Mesendoderm (in vitro differentiated cells): Measurements from ENCODE around the gene PPP1R9B.

Source experiments
- DNase-seq: peaks from one replicate; pipeline ENCODE4 v3.0.0; 2013
- H2AK5ac ChIP-seq: 2 replicates; pipeline ENCODE4 v1.6.1; 2013; ENCODE audit warnings: low read length, inconsistent platforms
- H2BK120ac ChIP-seq: 2 replicates; pipeline ENCODE4 v1.6.1; 2013; ENCODE audit warnings: low read depth, mild to moderate bottlenecking, low read length, moderate library complexity, mixed read lengths
- H2BK15ac ChIP-seq: replicated peaks from 2 replicates; pipeline ENCODE4 v1.6.1; 2013; ENCODE audit warnings: low read depth, mild to moderate bottlenecking, moderate library complexity
- H2BK5ac ChIP-seq: 2 replicates; pipeline ENCODE4 v1.6.1; 2013; ENCODE audit warnings: low read length, inconsistent platforms
- H3K18ac ChIP-seq: 2 replicates; pipeline ENCODE4 v1.6.1; 2013; ENCODE audit warnings: mild to moderate bottlenecking, low read length, mixed read lengths
- H3K23ac ChIP-seq: one replicate; pipeline ENCODE4 v1.6.1; 2013; ENCODE audit warnings: low read length
- H3K27ac ChIP-seq: 2 replicates; pipeline ENCODE4 v1.5.1; 2013; ENCODE audit warnings: low read depth, mild to moderate bottlenecking, inconsistent platforms, low read length, moderate library complexity
- H3K27me3 ChIP-seq: 2 replicates; pipeline ENCODE4 v1.6.1; 2013; ENCODE audit warnings: low read length, control low read depth, mild to moderate bottlenecking, inconsistent platforms; ENCODE audit not compliant: insufficient read depth, poor library complexity
- H3K36me3 ChIP-seq: 2 replicates; pipeline ENCODE4 v1.6.1; 2013; ENCODE audit warnings: low read length, inconsistent platforms; ENCODE audit not compliant: control insufficient read depth, insufficient read depth
- H3K4ac ChIP-seq: one replicate; pipeline ENCODE4 v1.6.1; 2013; ENCODE audit warnings: low read depth, mild to moderate bottlenecking, low read length, moderate library complexity
- H3K4me1 ChIP-seq: 2 replicates; pipeline ENCODE4 v1.6.1; 2013; ENCODE audit warnings: low read depth, low read length, inconsistent platforms; ENCODE audit not compliant: control insufficient read depth
- H3K4me2 ChIP-seq: 2 replicates; pipeline ENCODE4 v1.6.1; 2013; ENCODE audit warnings: low read length
- H3K4me3 ChIP-seq: 2 replicates; pipeline ENCODE4 v1.5.1; 2013; ENCODE audit warnings: mild to moderate bottlenecking, low read length
- H3K56ac ChIP-seq: one replicate; pipeline ENCODE4 v1.6.1; 2013; ENCODE audit warnings: low read length
- H3K79me1 ChIP-seq: 2 replicates; pipeline ENCODE4 v1.6.1; 2013; ENCODE audit warnings: low read length, inconsistent platforms
- H3K79me2 ChIP-seq: 2 replicates; pipeline ENCODE4 v1.6.1; 2013; ENCODE audit warnings: mild to moderate bottlenecking, low read length; ENCODE audit not compliant: control insufficient read depth, insufficient read depth
- H3K9ac ChIP-seq: 2 replicates; pipeline ENCODE4 v1.6.1; 2013; ENCODE audit warnings: low read length, inconsistent platforms
- H4K5ac ChIP-seq: one replicate; pipeline ENCODE4 v1.6.1; 2013; ENCODE audit warnings: low read length
- H4K8ac ChIP-seq: one replicate; pipeline ENCODE4 v1.6.1; 2013; ENCODE audit warnings: low read depth, mild to moderate bottlenecking, control low read depth, low read length, moderate library complexity
- WGBS: extraction: QIAGEN DNeasy Blood & Tissue Kit; methylation state at CpG from one replicate; pipeline ENCODE4 v1.1.7; 2013; ENCODE audit warnings: low lambda C conversion rate, missing lambda C conversion rate; ENCODE audit not compliant: insufficient coverage; ENCODE audit errors: extremely low coverage; 5-methylcytosine and 5-hydroxymethylcytosine counted together

PPP1R9B gene

GRCh38 chr17:50103252-50103651, 47.2 kb downstream of the PPP1R9B start:
- H3K27ac ChIP-seq = no peak overlapping the region
- H3K23ac ChIP-seq = no peak overlapping the region
- H3K4me3 ChIP-seq = no peak overlapping the region
- H3K56ac ChIP-seq = no peak overlapping the region
- no CpG with 5 or more reads among the region's 2 CpGs for WGBS
- no peak overlapping the region for H2BK5ac ChIP-seq
- H2BK15ac ChIP-seq = no peak overlapping the region
- no peaks in the 10 kb centered on the region for H3K27me3 ChIP-seq
- no peak overlapping the region for H2BK120ac ChIP-seq
- no peaks in the 10 kb centered on the region for H3K79me1 ChIP-seq
- H2AK5ac ChIP-seq = no peak overlapping the region
- H3K4me2 ChIP-seq = no peak overlapping the region
- H3K4me1 ChIP-seq = peaks cover 11% of the 10 kb centered on the region
- no peaks in the 10 kb centered on the region for H3K79me2 ChIP-seq
- no peak overlapping the region for H3K18ac ChIP-seq
- DNase-seq = no peak
- no peak overlapping the region for H4K5ac ChIP-seq
- H4K8ac ChIP-seq = no peak overlapping the region
- H3K36me3 ChIP-seq = no peaks in the 10 kb centered on the region
- H3K4ac ChIP-seq = no peak overlapping the region
- no peak overlapping the region for H3K9ac ChIP-seq

DNA sequence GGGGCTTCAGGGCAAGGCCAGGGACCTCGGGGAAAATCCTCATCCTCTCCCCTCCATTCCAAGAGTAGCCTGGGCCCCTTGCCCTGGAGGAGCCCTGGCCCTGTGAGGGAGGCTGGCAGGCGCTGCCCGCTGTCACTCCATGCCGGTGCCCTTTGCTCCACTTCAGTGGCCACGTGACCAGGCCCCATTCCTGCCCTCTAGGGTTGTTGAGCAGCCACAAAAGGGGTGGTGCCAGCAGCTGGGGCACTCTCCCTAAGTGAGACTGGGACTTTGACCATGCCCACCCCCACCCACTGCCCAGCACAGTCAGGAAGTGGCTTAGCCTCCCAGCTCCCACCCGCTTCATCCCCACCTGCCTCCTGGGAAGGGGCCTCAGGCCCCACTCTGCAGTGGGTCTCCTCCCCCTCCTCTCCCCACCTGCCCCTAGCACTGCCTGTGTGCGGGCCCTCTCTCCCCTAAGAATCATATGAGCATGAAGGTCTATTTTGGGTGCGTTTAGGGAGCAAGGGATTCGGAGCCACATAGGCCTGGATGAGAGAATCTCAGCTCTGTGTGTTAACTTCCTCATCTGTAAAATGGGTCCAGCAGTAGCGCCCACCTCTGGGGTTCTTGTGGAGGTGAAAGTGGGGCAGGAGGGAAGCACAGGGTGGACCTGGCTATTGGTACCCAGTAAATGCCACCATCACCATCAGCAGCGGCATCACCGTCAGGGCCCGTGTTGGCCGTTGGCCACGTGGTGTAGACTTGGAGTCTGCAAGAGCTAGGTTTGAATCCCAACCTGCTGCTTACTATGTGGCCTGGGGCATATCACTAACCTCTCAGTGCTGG, 48.1 kb downstream of the PPP1R9B start:
- no peak for DNase-seq
- Histone ChIP-seq H3K79me2 (no peaks in the 10 kb centered on the region), H4K5ac (no peak overlapping the region), H3K18ac (no peak overlapping the region), H3K9ac (no peak overlapping the region), H3K4me3 (no peak overlapping the region), H3K36me3 (no peaks in the 10 kb centered on the region), H2BK5ac (no peak overlapping the region), H3K4ac (no peak overlapping the region), H2AK5ac (no peak overlapping the region), H2BK15ac (no peak overlapping the region), H3K23ac (no peak overlapping the region), H3K79me1 (no peaks in the 10 kb centered on the region), H3K4me2 (no peak overlapping the region), H4K8ac (no peak overlapping the region), H3K27me3 (no peaks in the 10 kb centered on the region), H2BK120ac (no peak overlapping the region), H3K27ac (no peak overlapping the region), H3K56ac (peak overlapping the region; percentile 72), H3K4me1 (peaks cover 11% of the 10 kb centered on the region)
- WGBS = no CpG with 5 or more reads among the region's 15 CpGs

- Histone ChIP-seq H2BK120ac (no peak overlapping the region), H3K27me3 (no peaks in the 10 kb centered on the region), H3K27ac (no peak overlapping the region), H2BK5ac (no peak overlapping the region), H2AK5ac (no peak overlapping the region), H3K4ac (no peak overlapping the region), H3K4me1 (peaks cover 11% of the 10 kb centered on the region), H3K23ac (peak overlapping the region; percentile 92), H3K36me3 (no peaks in the 10 kb centered on the region), H3K56ac (peak overlapping the region; percentile 72), H3K79me1 (no peaks in the 10 kb centered on the region), H3K9ac (peak overlapping the region; percentile 11), H3K4me3 (no peak overlapping the region), H3K79me2 (no peaks in the 10 kb centered on the region), H3K18ac (no peak overlapping the region), H4K5ac (no peak overlapping the region), H4K8ac (no peak overlapping the region), H2BK15ac (no peak overlapping the region), H3K4me2 (peak overlapping the region; percentile 35)
- DNase-seq = peak; percentile 66
- WGBS = no CpG with 5 or more reads among the region's 17 CpGs
These were observed 48.9 kb downstream of the PPP1R9B start for GRCh38 chr17:50101346-50102163.

DNA sequence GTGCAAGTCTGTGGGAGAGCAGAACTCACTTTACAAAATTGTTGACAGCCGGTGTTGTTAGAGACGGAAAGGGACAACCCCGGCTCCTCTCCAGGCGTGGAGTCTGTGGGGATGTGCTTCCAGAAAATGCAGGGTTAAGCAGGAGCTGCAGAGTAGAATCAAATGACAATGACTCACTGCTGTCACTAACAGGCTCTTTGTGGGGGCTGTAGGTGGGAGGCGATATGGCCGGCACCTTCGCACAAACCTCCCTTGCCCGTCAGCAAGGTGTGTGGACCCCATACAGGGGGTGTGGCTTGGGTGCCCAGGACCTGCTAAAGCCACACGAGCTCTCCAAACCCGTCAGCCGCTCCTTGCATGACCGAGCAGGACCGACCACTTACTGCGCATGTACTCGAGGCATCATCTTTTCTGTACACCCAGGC, 49.5 kb downstream of the PPP1R9B start:
- Histone ChIP-seq H3K4me3 (no peak overlapping the region), H3K9ac (peak overlapping the region; percentile 11)

DNA sequence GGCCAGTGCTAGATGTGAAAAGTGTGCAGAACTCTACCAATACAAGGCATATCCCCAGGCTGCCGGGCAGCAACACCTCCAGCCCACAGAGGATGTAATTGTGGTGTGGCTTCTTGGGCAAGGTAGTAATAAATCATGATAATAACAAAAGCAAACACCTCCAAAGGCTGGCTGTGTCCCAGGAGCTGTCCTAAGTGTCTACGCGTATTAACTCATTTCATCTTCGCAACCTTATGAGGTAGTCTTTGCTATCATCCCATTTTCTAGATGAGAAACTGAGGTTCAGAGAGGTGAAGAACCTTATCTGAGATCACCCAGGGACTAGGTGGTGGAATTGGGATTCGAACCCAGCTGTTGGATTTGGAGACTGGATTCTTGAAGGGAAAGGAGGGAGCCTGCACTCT, 50.0 kb downstream of the PPP1R9B start:
- H3K18ac ChIP-seq = no peak overlapping the region
- H4K5ac ChIP-seq = no peak overlapping the region
- no peak overlapping the region for H3K23ac ChIP-seq
- no peak overlapping the region for H2BK120ac ChIP-seq
- no peak for DNase-seq
- H3K4me2 ChIP-seq = no peak overlapping the region
- H3K36me3 ChIP-seq = no peaks in the 10 kb centered on the region
- H3K9ac ChIP-seq = no peak overlapping the region
- peaks cover 11% of the 10 kb centered on the region for H3K4me1 ChIP-seq
- no CpG with 5 or more reads among the region's 5 CpGs for WGBS
- H2AK5ac ChIP-seq = no peak overlapping the region
- no peaks in the 10 kb centered on the region for H3K79me1 ChIP-seq
- no peak overlapping the region for H2BK5ac ChIP-seq
- H4K8ac ChIP-seq = no peak overlapping the region
- H3K4ac ChIP-seq = no peak overlapping the region
- H2BK15ac ChIP-seq = no peak overlapping the region
- no peak overlapping the region for H3K27ac ChIP-seq
- no peak overlapping the region for H3K56ac ChIP-seq
- no peak overlapping the region for H3K4me3 ChIP-seq
- H3K27me3 ChIP-seq = no peaks in the 10 kb centered on the region
- no peaks in the 10 kb centered on the region for H3K79me2 ChIP-seq

More for the DNA sequence above, 49.5 kb downstream of the PPP1R9B start:
- Histone ChIP-seq H3K56ac (peak overlapping the region; percentile 72), H2AK5ac (no peak overlapping the region), H3K18ac (no peak overlapping the region), H3K4me1 (peaks cover 11% of the 10 kb centered on the region), H3K27ac (no peak overlapping the region), H3K79me2 (no peaks in the 10 kb centered on the region), H3K27me3 (no peaks in the 10 kb centered on the region), H2BK120ac (no peak overlapping the region), H2BK15ac (no peak overlapping the region), H3K23ac (peak overlapping the region; percentile 92), H3K4ac (no peak overlapping the region), H2BK5ac (no peak overlapping the region), H3K36me3 (no peaks in the 10 kb centered on the region), H4K8ac (no peak overlapping the region), H3K4me2 (peak overlapping the region; percentile 35), H4K5ac (no peak overlapping the region), H3K79me1 (no peaks in the 10 kb centered on the region)
- DNase-seq = peak; percentile 51
- no CpG with 5 or more reads among the region's 15 CpGs for WGBS
